ENCODE data around the gene GPC5.
"Not testable (repeated sequence)": the region's sequence is repeated elsewhere in the genome, so short reads cannot be mapped to it uniquely, and the experiment has no call there.

DNA sequence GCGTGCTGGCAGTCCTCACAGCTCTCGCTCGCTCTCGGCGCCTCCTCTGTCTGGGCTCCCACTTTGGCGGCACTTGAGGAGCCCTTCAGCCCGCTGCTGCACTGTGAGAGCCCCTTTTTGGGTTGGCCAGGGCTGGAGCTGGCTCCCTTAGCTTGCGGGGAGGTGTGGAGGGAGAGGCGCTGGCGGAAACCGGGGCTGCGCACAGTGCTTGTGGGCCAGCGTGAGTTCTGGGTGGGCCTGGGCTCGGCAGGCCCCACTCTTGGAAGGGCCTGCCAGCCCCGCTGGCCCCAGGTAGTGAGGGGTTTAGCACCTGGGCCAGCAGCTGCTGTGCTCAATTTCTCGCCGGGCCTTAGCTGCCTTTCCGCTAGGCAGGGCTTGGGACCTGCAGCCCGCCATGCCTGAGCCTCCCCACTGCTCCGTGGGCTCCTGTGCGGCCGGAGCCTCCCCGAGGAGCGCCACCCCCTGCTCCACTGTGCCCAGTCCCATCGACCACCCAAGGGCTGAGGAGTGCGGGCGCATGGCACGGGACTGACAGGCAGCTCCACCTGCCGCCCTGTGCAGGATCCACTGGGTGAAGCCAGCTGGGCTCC is 892.4 kb downstream of the GPC5 start:
- TF ChIP-seq, protein P1, sequence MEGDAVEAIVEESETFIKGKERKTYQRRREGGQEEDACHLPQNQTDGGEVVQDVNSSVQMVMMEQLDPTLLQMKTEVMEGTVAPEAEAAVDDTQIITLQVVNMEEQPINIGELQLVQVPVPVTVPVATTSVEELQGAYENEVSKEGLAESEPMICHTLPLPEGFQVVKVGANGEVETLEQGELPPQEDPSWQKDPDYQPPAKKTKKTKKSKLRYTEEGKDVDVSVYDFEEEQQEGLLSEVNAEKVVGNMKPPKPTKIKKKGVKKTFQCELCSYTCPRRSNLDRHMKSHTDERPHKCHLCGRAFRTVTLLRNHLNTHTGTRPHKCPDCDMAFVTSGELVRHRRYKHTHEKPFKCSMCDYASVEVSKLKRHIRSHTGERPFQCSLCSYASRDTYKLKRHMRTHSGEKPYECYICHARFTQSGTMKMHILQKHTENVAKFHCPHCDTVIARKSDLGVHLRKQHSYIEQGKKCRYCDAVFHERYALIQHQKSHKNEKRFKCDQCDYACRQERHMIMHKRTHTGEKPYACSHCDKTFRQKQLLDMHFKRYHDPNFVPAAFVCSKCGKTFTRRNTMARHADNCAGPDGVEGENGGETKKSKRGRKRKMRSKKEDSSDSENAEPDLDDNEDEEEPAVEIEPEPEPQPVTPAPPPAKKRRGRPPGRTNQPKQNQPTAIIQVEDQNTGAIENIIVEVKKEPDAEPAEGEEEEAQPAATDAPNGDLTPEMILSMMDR (conservative IDR thresholded peaks at IDR 0.05; ENCODE audit: low read depth, low read length) = not testable (repeated sequence)
- TF ChIP-seq EZH2 (IDR thresholded peaks at IDR 0.05; ENCODE audit: borderline replicate concordance, low read depth, low read length, poor library complexity, severe bottlenecking) = not testable (repeated sequence)

All from A673 (cell line).